Measurements from ENCODE around the gene PPBP. TPM values are rescaled to one million over a fixed set of nuclear protein-coding genes. Genes with fewer than 3 reads are reported as not detected.

PPBP gene
- total RNA-seq, 1 experiment from 2014 or later = not detected

DNA sequence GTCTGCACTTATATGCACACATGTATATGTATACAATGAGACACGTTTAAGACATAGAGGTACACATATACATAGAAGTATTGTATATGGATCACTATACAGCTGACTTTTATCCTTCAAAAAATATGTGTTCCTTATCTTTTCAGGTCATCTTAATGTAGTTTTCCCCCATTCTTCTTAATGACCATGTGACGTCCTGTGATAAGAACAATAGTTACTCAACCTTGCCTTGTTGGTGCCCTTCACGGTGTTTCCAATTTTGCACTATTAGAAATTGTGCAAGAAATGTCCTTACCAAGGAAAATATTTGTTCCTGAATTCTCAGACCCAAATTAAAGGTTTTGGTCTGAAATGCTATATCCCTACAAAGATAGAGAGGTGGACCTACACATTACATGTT is 1.0 kb upstream of the PPBP start:
- Histone ChIP-seq H4K20me1 (ENCODE audit: insufficient read depth) (no peaks in the 10 kb centered on the region), H3K9me2 (ENCODE audit: insufficient read depth) (no peaks in the 10 kb centered on the region), H3K4me3 (replicated peaks in 1 of 2; ENCODE audit: low read depth in 1 of 2, low read length in 2 of 2) (no peak overlapping the region), H3K9ac (ENCODE audit: low read length) (no peak overlapping the region), H3K4me1 (ENCODE audit: control insufficient read depth in 1 of 2, insufficient read depth in 2 of 2, low read length in 2 of 2) (no peaks in the 10 kb centered on the region), H3K9me3 (ENCODE audit: control insufficient read depth in 1 of 2, insufficient read depth in 1 of 2, low read depth in 1 of 2, low read length in 2 of 2) (no peaks in the 10 kb centered on the region), H2AFZ (ENCODE audit: low read depth, low read length, poor library complexity, severe bottlenecking) (no peak overlapping the region), H3K36me3 (ENCODE audit: control insufficient read depth in 1 of 2, insufficient read depth in 2 of 2, low read length in 2 of 2) (no peaks in the 10 kb centered on the region), H3K79me2 (ENCODE audit: insufficient read depth, low read length) (no peaks in the 10 kb centered on the region), H3K4me2 (ENCODE audit: low read length) (no peak overlapping the region), H3K27ac (ENCODE audit: low read depth, low read length) (no peak overlapping the region), H3K27me3 (ENCODE audit: insufficient read depth, low read length) (no peaks in the 10 kb centered on the region)
- TF ChIP-seq YY1 (IDR thresholded peaks at IDR 0.05; ENCODE audit: extremely low read depth, insufficient replicate concordance, low read depth, low read length) = no peak
- TF ChIP-seq ZNF274 (IDR thresholded peaks at IDR 0.05; ENCODE audit: low read depth, low read length) = no peak
- TF ChIP-seq SIN3A (IDR thresholded peaks at IDR 0.05; ENCODE audit: low read depth) = no peak
- TF ChIP-seq SRF (IDR thresholded peaks at IDR 0.05; ENCODE audit: low read depth) = no peak
- TF ChIP-seq MAX (IDR thresholded peaks at IDR 0.05) = no peak
- no peak for TF ChIP-seq ATF3 (IDR thresholded peaks at IDR 0.05)
- RAD21 ChIA-PET (ENCODE audit: low non-redundant PET in 1 of 2, low total read pairs in 2 of 2, uncharacterized antibody in 2 of 2, unreplicated experiment in 2 of 2) = no interaction called here
- DNase-seq (ENCODE audit: low read depth, low spot score) (no peak), ATAC-seq (no peak)
- POLR2A ChIA-PET = no interaction called here
- intact Hi-C loops (cut with micrococcal nuclease) = no loop called here
- BruUV-seq (replicated peaks) = no TSS peak
- CTCF ChIA-PET = no interaction called here

- no peak overlapping the region for H3K4me3 ChIP-seq (replicated peaks in 1 of 2; ENCODE audit: low read depth in 1 of 2, low read length in 2 of 2)
- no peaks in the 10 kb centered on the region for H3K27me3 ChIP-seq (ENCODE audit: insufficient read depth, low read length)
- no peaks in the 10 kb centered on the region for H3K9me2 ChIP-seq (ENCODE audit: insufficient read depth)
- H3K9ac ChIP-seq (ENCODE audit: low read length) = no peak overlapping the region
- H3K4me2 ChIP-seq (ENCODE audit: low read length) = no peak overlapping the region
- TF ChIP-seq CTCF (IDR thresholded peaks at IDR 0.05 in 2 of 3, conservative IDR thresholded peaks at IDR 0.05 in 1 of 3; ENCODE audit: borderline replicate concordance in 1 of 3, insufficient read depth in 1 of 3, low read depth in 2 of 3, low read length in 2 of 3) (no peak), EZH2 (IDR thresholded peaks at IDR 0.05) (no peak), CBX3 (IDR thresholded peaks at IDR 0.05; ENCODE audit: low read depth) (no peak), SP1 (IDR thresholded peaks at IDR 0.05; ENCODE audit: low read depth) (no peak), TCF7L2 (IDR thresholded peaks at IDR 0.05; ENCODE audit: borderline replicate concordance, extremely low read depth, insufficient read depth, insufficient read length) (no peak), FOSL1 (IDR thresholded peaks at IDR 0.05; ENCODE audit: low read depth) (no peak), POLR2AphosphoS5 (IDR thresholded peaks at IDR 0.05; ENCODE audit: low read depth, low read length) (no peak), MAX (IDR thresholded peaks at IDR 0.05) (no peak), EGR1 (IDR thresholded peaks at IDR 0.05; ENCODE audit: low read depth) (no peak), EZH2phosphoT487 (IDR thresholded peaks at IDR 0.05; ENCODE audit: borderline replicate concordance) (no peak), ZNF274 (IDR thresholded peaks at IDR 0.05; ENCODE audit: low read depth, low read length) (no peak), CEBPB (IDR thresholded peaks at IDR 0.05; ENCODE audit: low read depth) (no peak)
- no peak overlapping the region for H2AFZ ChIP-seq (ENCODE audit: low read depth, low read length, poor library complexity, severe bottlenecking)
- no peaks in the 10 kb centered on the region for H3K4me1 ChIP-seq (ENCODE audit: control insufficient read depth in 1 of 2, insufficient read depth in 2 of 2, low read length in 2 of 2)
- ATAC-seq (no peak), DNase-seq (ENCODE audit: low read depth, low spot score) (no peak)
- intact Hi-C loops (cut with micrococcal nuclease) = no loop called here
- no peak overlapping the region for H3K27ac ChIP-seq (ENCODE audit: low read depth, low read length)
- ChIA-PET POLR2A (no interaction called here), RAD21 (ENCODE audit: low non-redundant PET in 1 of 2, low total read pairs in 2 of 2, uncharacterized antibody in 2 of 2, unreplicated experiment in 2 of 2) (no interaction called here), CTCF (no interaction called here)
- no peaks in the 10 kb centered on the region for H3K36me3 ChIP-seq (ENCODE audit: control insufficient read depth in 1 of 2, insufficient read depth in 2 of 2, low read length in 2 of 2)
- no peaks in the 10 kb centered on the region for H4K20me1 ChIP-seq (ENCODE audit: insufficient read depth)
- no peaks in the 10 kb centered on the region for H3K79me2 ChIP-seq (ENCODE audit: insufficient read depth, low read length)
- BruUV-seq (replicated peaks) = no TSS peak
- no peaks in the 10 kb centered on the region for H3K9me3 ChIP-seq (ENCODE audit: control insufficient read depth in 1 of 2, insufficient read depth in 1 of 2, low read depth in 1 of 2, low read length in 2 of 2)
These were observed 2.5 kb downstream of the PPBP start for GRCh38 chr4:73985528-73985852.
